GM23338 (cell line): ENCODE data around the gene IQGAP2. TPM values are rescaled to one million over a fixed set of nuclear protein-coding genes. Genes with fewer than 3 reads are reported as not detected.

ENCODE experiments used
- ATAC-seq: fragments of 200-7000 bp; cut with Tn5 transposase; 3 replicates; pipeline ENCODE4 v1.9.1; 2020
- DNase-seq: peaks from one replicate; pipeline ENCODE4 v3.0.0-alpha.2; 2015; ENCODE audit warnings: low spot score
- H2AFZ ChIP-seq: fragments of 200-600 bp; sonication (generic); 2 replicates; pipeline ENCODE4 v1.8.0; 2016; ENCODE audit warnings: antibody characterized with exemption, mild to moderate bottlenecking, moderate library complexity
- H3F3A ChIP-seq: fragments of 200-600 bp; sonication (generic); replicated peaks from 2 replicates; pipeline ENCODE4 v1.8.0; 2017; ENCODE audit warnings: antibody characterized with exemption, mixed run types, low read depth
- H3K27ac ChIP-seq: fragments of 200-600 bp; sonication (generic); 2 replicates; pipeline ENCODE4 v1.6.1; 2016; ENCODE audit warnings: low read depth
- H3K27me3 ChIP-seq: fragments of 200-600 bp; sonication (generic); 2 replicates; pipeline ENCODE4 v1.8.0; 2016; ENCODE audit warnings: mild to moderate bottlenecking, mixed run types, moderate library complexity; ENCODE audit not compliant: insufficient read depth
- H3K36me3 ChIP-seq: fragments of 200-600 bp; sonication (generic); 2 replicates; pipeline ENCODE4 v1.8.0; 2016; ENCODE audit warnings: mild to moderate bottlenecking; ENCODE audit not compliant: insufficient read depth
- H3K4me1 ChIP-seq: fragments of 200-600 bp; sonication (generic); 2 replicates; pipeline ENCODE4 v1.8.0; 2016; ENCODE audit warnings: mild to moderate bottlenecking, moderate library complexity; ENCODE audit not compliant: insufficient read depth
- H3K4me2 ChIP-seq: fragments of 200-600 bp; sonication (generic); 2 replicates; pipeline ENCODE4 v1.7.1; 2017; ENCODE audit warnings: mixed run types
- H3K4me3 ChIP-seq: fragments of 200-600 bp; sonication (generic); 2 replicates; pipeline ENCODE4 v1.6.1; 2016; ENCODE audit warnings: mixed run types
- H3K79me2 ChIP-seq: fragments of 200-600 bp; sonication (generic); replicated peaks from 2 replicates; pipeline ENCODE4 v1.8.0; 2017; ENCODE audit warnings: mild to moderate bottlenecking; ENCODE audit not compliant: insufficient read depth
- H3K9me2 ChIP-seq: fragments of 200-600 bp; sonication (generic); 2 replicates; pipeline ENCODE4 v1.8.0; 2017; ENCODE audit not compliant: insufficient read depth
- H4K20me1 ChIP-seq: fragments of 200-600 bp; sonication (generic); replicated peaks from 2 replicates; pipeline ENCODE4 v1.8.0; 2017; ENCODE audit warnings: mild to moderate bottlenecking; ENCODE audit not compliant: insufficient read depth
- H3K27ac Mint-ChIP-seq: 2 replicates; pipeline ENCODE4 v1.8.0; 2020; ENCODE audit warnings: inconsistent platforms, mild to moderate bottlenecking, moderate library complexity, mixed read lengths
- H3K27me3 Mint-ChIP-seq: 3 replicates; pipeline ENCODE4 v1.8.0; 2022; ENCODE audit warnings: low read depth, mild to moderate bottlenecking, moderate library complexity, mixed read lengths, inconsistent platforms; ENCODE audit not compliant: insufficient read depth, poor library complexity
- H3K36me3 Mint-ChIP-seq: 3 replicates; pipeline ENCODE4 v1.8.0; 2021; ENCODE audit warnings: low read depth, mild to moderate bottlenecking, inconsistent platforms, moderate library complexity, mixed read lengths
- H3K4me1 Mint-ChIP-seq: 3 replicates; pipeline ENCODE4 v1.8.0; 2020; ENCODE audit warnings: mild to moderate bottlenecking, inconsistent platforms, mixed read lengths
- H3K4me3 Mint-ChIP-seq: 3 replicates; pipeline ENCODE4 v1.8.0; 2021; ENCODE audit warnings: moderate library complexity, mild to moderate bottlenecking, inconsistent platforms, mixed read lengths
- H3K9me3 Mint-ChIP-seq: 3 replicates; pipeline ENCODE4 v1.8.0; 2020; ENCODE audit warnings: moderate library complexity, mild to moderate bottlenecking, inconsistent platforms, mixed read lengths
- CTCF ChIP-seq, 2 experiments: fragments of 200-600 bp in 1 of 2; sonication (generic) in 1 of 2; conservative IDR thresholded peaks; 2 replicates each; pipeline versions ENCODE4 v1.5.1 to v1.6.1; 2016 to 2017; ENCODE audit warnings: antibody characterized with exemption in 2 of 2, low read depth in 2 of 2, mild to moderate bottlenecking in 2 of 2, moderate library complexity in 1 of 2
- ETS1 ChIP-seq: IDR thresholded peaks from 2 replicates; pipeline ENCODE4 v1.6.1; 2016; ENCODE audit warnings: antibody characterized with exemption
- EZH2phosphoT487 ChIP-seq: fragments of 200-600 bp; sonication (generic); IDR thresholded peaks from one replicate; pipeline ENCODE4 v1.8.1; 2018; ENCODE audit warnings: antibody characterized with exemption; ENCODE audit not compliant: unreplicated experiment
- JUNB ChIP-seq: IDR thresholded peaks from one replicate; pipeline ENCODE4 v1.6.1; 2016; ENCODE audit warnings: antibody characterized with exemption; ENCODE audit not compliant: unreplicated experiment
- POLR2AphosphoS5 ChIP-seq: IDR thresholded peaks from 2 replicates; pipeline ENCODE4 v1.6.1; 2016; ENCODE audit warnings: antibody characterized with exemption, low read depth
- ZNF331 ChIP-seq: fragments of 250-450 bp; sonication (Bioruptor Pico); IDR thresholded peaks from 2 replicates; pipeline ENCODE4 v1.5.0; 2020; ENCODE audit warnings: low read depth, mild to moderate bottlenecking, moderate library complexity
- ZNF462 ChIP-seq: fragments of 250-450 bp; sonication (Bioruptor Pico); IDR thresholded peaks from 2 replicates; pipeline ENCODE4 v1.5.0; 2020; ENCODE audit warnings: mild to moderate bottlenecking, moderate library complexity
- polyA plus RNA-seq: library from polyadenylated mRNA; unstranded; fragments of >200 nt; fragmentation: Nextera tagmentation; extraction: Ambion mirVana; gene quantifications from 2 replicates; pipeline ENCODE4 v1.2.1, GENCODE V29; 2016
- total RNA-seq: library from RNA; depleted of rRNA; stranded (reverse); fragments of >200 nt; shearing (Covaris generic); gene quantifications from 2 replicates; pipeline ENCODE4 v1.2.3, GENCODE V29; 2014

The IQGAP2 gene
- total and polyA plus RNA-seq, 2 experiments from 2014 or later = 60.0 to 86.5 TPM

- Histone ChIP-seq H4K20me1 (no peaks in the 10 kb centered on the region), H3K4me3 (no peak overlapping the region), H3K27ac (no peak overlapping the region), H3K4me2 (no peak overlapping the region), H2AFZ (0 out of 2 replicates have a peak overlapping the region, but pooled peaks have one; percentile 30), H3K36me3 (no peaks in the 10 kb centered on the region), H3K79me2 (no peaks in the 10 kb centered on the region), H3K9me2 (0 out of 2 replicates have a peak, but pooled peaks cover 3% of the 10 kb centered on the region), H3K4me1 (no peaks in the 10 kb centered on the region), H3F3A (no peaks in the 10 kb centered on the region), H3K27me3 (no peaks in the 10 kb centered on the region)
- Mint-ChIP-seq H3K4me1 (no peaks in the 10 kb centered on the region), H3K27me3 (peaks cover 2% of the 10 kb centered on the region), H3K9me3 (no peaks in the 10 kb centered on the region), H3K27ac (no peak overlapping the region), H3K4me3 (no peak overlapping the region), H3K36me3 (no peaks in the 10 kb centered on the region)
- no peak for TF ChIP-seq CTCF (conservative IDR thresholded peaks at IDR 0.05; ENCODE audit: low read depth in 2 of 2)
- DNase-seq = no peak
- no peak for ATAC-seq
These were observed 351.6 kb downstream of the IQGAP2 start for GRCh38 chr5:76754668-76755078.

GRCh38 chr5:76755779-76756637 is 352.9 kb downstream of the IQGAP2 start:
- Histone ChIP-seq H4K20me1 (no peaks in the 10 kb centered on the region), H3K4me3 (no peak overlapping the region), H3K27ac (no peak overlapping the region), H3K36me3 (no peaks in the 10 kb centered on the region), H2AFZ (peak overlapping the region; percentile 87), H3F3A (no peaks in the 10 kb centered on the region), H3K27me3 (no peaks in the 10 kb centered on the region), H3K9me2 (no peaks in the 10 kb centered on the region), H3K4me2 (no peak overlapping the region), H3K4me1 (no peaks in the 10 kb centered on the region), H3K79me2 (no peaks in the 10 kb centered on the region)
- DNase-seq (no peak), ATAC-seq (no peak)
- H3K27ac Mint-ChIP-seq = no peak overlapping the region
- peaks cover 2% of the 10 kb centered on the region for H3K27me3 Mint-ChIP-seq
- no peaks in the 10 kb centered on the region for H3K9me3 Mint-ChIP-seq
- H3K4me3 Mint-ChIP-seq = no peak overlapping the region
- H3K4me1 Mint-ChIP-seq = no peaks in the 10 kb centered on the region
- no peaks in the 10 kb centered on the region for H3K36me3 Mint-ChIP-seq
- TF ChIP-seq CTCF (conservative IDR thresholded peaks at IDR 0.05; ENCODE audit: low read depth in 2 of 2) (no peak), JUNB (no peak), ETS1 (no peak), ZNF331 (no peak), EZH2phosphoT487 (no peak), POLR2AphosphoS5 (no peak), ZNF462 (CRISPR knock-in tag) (no peak)
